Hematopoietic multipotent progenitor cell (in vitro differentiated cells): ENCODE measurements around the gene WDTC1. TPM values are rescaled to one million over a fixed set of nuclear protein-coding genes. Genes with fewer than 3 reads are reported as not detected.
A peak's percentile ranks its signal among the peaks of the same experiment; 100 is the strongest.
"Not testable (repeated sequence)": the region's sequence is repeated elsewhere in the genome, so short reads cannot be mapped to it uniquely, and the experiment has no call there.

Source experiments
- DNase-seq, 3 donors: peaks; one replicate each; pipeline ENCODE4 v3.0.0-alpha.2; 2011 to 2015; ENCODE audit warnings: low read depth in 2 of 3, low spot score in 2 of 3
- total RNA-seq: library from RNA; depleted of rRNA; stranded (reverse); fragments of >200 nt; gene quantifications from one replicate; pipeline ENCODE4 v1.2.3, GENCODE V29; 2012

WDTC1 gene, protein sequence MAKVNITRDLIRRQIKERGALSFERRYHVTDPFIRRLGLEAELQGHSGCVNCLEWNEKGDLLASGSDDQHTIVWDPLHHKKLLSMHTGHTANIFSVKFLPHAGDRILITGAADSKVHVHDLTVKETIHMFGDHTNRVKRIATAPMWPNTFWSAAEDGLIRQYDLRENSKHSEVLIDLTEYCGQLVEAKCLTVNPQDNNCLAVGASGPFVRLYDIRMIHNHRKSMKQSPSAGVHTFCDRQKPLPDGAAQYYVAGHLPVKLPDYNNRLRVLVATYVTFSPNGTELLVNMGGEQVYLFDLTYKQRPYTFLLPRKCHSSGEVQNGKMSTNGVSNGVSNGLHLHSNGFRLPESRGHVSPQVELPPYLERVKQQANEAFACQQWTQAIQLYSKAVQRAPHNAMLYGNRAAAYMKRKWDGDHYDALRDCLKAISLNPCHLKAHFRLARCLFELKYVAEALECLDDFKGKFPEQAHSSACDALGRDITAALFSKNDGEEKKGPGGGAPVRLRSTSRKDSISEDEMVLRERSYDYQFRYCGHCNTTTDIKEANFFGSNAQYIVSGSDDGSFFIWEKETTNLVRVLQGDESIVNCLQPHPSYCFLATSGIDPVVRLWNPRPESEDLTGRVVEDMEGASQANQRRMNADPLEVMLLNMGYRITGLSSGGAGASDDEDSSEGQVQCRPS
- total RNA-seq = 58.2 TPM

GRCh38 chr1:27234049-27234882 is at the start of gene WDTC1:
Gene WDTC1, plus strand, starts transcription at chr1:27234632. Its CDS starts 26,423 bp downstream, at chr1:27261055.
- peak; percentile 96 to 98 (median 97) for DNase-seq

DNA sequence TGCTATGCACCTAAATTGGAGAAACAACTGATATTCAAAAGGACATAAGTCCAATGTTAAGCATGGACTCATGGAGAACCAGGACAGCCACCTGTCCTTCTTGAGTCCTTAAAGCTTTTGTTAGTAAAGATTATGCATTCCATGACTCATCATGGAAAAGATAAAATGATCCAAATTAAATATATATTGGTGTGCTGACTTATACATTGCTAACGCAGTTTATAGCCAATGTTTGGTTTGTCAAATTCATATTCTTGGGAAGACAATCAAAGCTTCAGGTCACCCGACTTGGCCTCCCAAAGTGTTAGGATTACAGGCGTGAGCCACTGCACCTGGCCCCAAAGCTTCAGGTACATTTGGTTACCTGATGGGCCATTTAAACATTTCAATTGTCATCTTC is 49.8 kb upstream of the WDTC1 start:
- not testable (repeated sequence) for DNase-seq

DNA sequence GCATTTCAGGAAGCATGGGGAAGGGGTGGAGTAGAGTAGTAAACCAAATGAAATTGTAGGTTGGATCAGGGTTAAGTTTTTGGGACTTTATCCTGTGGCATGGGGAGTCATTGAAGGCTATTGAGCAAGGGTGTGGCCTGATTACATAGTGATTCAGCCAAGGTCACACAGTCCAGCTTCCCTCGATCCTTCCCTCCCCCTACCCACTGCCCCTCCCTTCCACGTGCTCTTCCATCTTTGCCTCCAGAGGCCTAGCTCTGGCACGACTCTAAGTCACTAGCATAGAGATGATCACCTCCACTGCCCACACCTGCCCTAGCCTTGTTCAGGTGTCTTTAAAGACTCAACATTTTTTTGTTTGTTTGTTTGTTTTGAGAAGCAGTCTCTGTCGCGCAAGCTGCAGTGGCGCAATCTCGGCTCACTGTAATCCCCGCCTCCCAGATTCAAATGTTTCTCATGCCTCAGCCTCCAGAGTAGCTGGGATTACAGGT is 42.3 kb upstream of the WDTC1 start:
- no peak for DNase-seq

DNA sequence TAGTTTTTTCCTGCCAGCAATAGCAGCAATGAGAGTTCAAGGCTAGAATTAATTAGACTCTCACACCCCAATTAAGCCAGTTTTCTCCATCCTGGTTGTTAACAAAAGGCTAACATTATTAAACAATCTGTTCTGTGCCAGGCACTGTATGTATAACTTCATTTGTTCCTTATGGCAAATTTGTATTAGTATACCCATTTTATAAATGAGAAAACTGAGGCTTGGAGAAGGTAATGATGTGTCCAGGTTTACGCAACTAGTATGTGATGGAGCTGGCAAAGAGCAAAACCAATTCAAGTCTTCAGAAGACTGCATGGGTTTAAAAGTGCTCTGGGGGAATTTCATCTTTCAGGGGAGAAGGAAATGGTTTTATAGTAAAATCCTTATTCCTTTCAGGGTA is 41.2 kb upstream of the WDTC1 start:
- no peak for DNase-seq

DNA sequence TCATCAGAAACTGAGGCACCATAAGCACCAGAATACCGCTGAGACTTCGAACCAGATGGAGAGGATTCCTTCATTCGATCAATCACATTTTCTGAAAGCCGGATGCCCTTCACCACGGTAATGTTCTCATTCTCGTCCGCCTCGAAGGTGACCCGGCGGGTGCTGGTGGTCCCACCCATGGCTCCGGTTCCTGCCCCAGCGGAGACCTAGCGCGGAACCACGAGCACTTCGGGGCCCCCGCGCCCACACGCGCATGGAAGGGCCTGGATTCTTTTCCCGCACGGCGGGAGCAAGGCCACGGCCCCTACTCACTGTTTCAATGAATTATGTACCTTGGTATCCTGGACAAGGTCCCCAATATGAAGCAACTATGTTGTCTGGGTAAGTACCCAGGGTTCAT is 33.1 kb upstream of the WDTC1 start:
- DNase-seq = no peak

GRCh38 chr1:27203946-27204345 is 30.5 kb upstream of the WDTC1 start:
- DNase-seq = no peak

- not testable (repeated sequence) for DNase-seq
These were observed 27.2 kb upstream of the WDTC1 start for GRCh38 chr1:27207238-27207637.

GRCh38 chr1:27208143-27208850 is 26.1 kb upstream of the WDTC1 start:
- DNase-seq = not testable (repeated sequence)

DNA sequence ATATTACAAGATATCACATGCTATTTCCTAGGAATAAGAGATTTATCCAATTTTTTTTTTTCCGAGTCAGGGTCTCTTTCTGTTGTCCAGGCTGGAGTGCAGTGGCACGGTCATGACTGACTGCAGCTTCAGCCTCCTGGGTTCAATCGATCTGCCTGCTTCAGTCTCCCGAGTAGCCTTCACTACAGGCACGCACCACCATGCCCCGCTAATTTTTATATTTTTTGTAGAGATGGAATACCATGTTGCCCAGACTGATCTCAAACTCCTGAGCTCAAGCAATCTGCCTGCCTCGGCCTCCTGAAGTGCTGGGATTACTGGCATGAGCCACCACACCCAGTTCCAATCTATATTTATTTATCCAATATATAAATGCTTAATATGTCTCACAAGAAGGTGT is 18.0 kb upstream of the WDTC1 start:
- no peak for DNase-seq

DNA sequence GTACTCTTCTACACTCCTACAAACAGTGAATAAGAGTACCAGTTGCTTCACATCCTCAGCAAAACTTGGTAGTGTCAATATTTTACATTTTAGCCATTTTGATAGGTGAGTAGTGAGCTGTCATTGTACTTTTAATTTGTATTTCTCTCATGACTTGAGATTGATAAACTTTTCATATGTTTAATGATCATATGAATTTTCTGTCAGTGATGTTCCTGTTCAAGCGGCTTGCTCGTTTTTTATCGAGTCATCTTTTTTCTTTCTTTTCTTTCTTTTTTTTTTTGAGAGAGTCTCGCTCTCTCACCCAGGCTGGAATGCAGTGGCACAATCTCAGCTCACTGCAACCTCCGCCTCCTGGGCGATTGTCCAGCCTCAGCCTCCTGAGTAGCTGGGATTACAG is 17.0 kb upstream of the WDTC1 start:
- DNase-seq = no peak

GRCh38 chr1:27218736-27219135 is 15.7 kb upstream of the WDTC1 start:
- no peak for DNase-seq

GRCh38 chr1:27220096-27220495 is 14.3 kb upstream of the WDTC1 start:
- no peak for DNase-seq

- not testable (repeated sequence) for DNase-seq
These were observed 13.5 kb upstream of the WDTC1 start for GRCh38 chr1:27220702-27221497.

DNA sequence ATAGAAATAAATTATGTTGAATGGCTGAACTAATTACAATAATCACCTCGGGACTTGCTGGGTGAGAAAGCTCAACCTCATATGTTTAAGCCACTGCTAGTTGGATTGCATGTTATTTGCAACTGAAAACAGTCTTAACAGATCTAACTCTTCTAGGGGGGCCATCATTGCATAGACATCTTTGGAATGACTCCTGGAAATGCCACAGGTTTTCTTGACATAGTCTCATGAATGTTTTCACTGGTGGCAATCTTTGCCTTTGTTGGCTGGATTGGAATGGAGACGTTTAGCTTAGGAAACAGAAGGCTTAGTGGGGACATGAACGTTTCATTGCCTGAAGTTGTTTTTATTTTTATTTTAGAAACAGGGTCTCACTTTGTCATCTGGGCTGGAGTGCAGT is 8.8 kb upstream of the WDTC1 start:
- DNase-seq = no peak

GRCh38 chr1:27227765-27228164 is 6.7 kb upstream of the WDTC1 start:
- no peak for DNase-seq

GRCh38 chr1:27233667-27234048 is 774 bp upstream of the WDTC1 start:
- no peak for DNase-seq

GRCh38 chr1:27235827-27236226 is 1.4 kb downstream of the WDTC1 start:
- DNase-seq = no peak

DNA sequence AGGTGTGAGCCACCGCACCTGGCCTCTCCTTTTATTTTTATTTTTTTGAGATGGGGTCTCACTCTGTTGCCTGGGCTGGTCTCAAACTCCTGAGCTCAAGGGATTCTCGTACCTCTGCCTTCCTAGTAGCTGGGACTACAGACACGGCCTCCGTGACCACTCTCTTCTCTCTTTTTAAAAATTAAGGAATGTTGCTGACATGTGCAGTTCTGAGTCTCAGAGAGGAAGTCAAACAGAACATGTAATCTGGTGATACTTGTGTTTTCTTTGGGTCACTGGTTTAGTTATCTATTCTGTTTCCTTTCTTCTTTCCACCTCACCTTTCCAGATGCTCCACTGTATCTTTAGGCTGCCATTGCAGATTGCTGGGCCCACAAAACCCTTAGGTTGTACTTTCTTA is 2.7 kb downstream of the WDTC1 start:
- no peak for DNase-seq

- no peak for DNase-seq
These were observed 3.6 kb downstream of the WDTC1 start for GRCh38 chr1:27238032-27238431.

DNA sequence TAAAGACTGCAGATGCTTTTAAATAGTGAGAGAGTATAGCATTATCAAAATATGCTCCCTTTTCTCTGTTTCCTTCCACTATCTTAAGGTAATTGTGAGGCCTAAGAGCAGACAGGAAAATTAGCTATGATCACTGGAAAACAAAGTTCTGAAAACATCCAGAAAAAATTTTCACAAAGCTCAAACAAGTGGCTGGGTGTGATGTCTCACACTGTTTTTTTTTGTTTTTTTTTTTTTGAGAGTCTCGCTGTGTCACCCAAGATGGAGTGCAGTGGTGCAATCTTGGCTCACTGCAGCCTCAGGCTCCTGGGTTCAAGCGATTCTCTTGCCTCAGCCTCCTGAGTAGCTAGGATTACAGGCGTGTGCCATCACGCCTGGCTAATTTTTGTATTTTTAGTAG is 7.2 kb downstream of the WDTC1 start:
- no peak for DNase-seq
